SW480 (cell line): ENCODE measurements around the gene BMPER.
A peak's percentile ranks its signal among the peaks of the same experiment; 100 is the strongest.

Experiments
- DNase-seq: peaks from one replicate; pipeline ENCODE4 v3.0.0-alpha.2; 2016; ENCODE audit warnings: low spot score

Gene BMPER

GRCh38 chr7:33970536-33970935 lies 65.2 kb downstream of the BMPER start:
- no peak for DNase-seq

GRCh38 chr7:33971106-33971505 lies 65.8 kb downstream of the BMPER start:
- no peak for DNase-seq

- no peak for DNase-seq
Observed at GRCh38 chr7:33973231-33974015, 68.1 kb downstream of the BMPER start.

GRCh38 chr7:33979300-33979806 lies 74.0 kb downstream of the BMPER start:
- no peak for DNase-seq

GRCh38 chr7:33979807-33980355 lies 74.5 kb downstream of the BMPER start:
- DNase-seq = peak; percentile 33

- DNase-seq = no peak
Observed at GRCh38 chr7:33981226-33981625, 75.9 kb downstream of the BMPER start.

- DNase-seq = no peak
Observed at GRCh38 chr7:33981671-33982424, 76.5 kb downstream of the BMPER start.

GRCh38 chr7:33982425-33982786 lies 77.1 kb downstream of the BMPER start:
- DNase-seq = peak; percentile 44

- DNase-seq = no peak
Observed at GRCh38 chr7:33986451-33986850, 81.1 kb downstream of the BMPER start.

- peak; percentile 96 for DNase-seq
Observed at GRCh38 chr7:33986951-33987947, 81.9 kb downstream of the BMPER start.

GRCh38 chr7:33996899-33997298 lies 91.6 kb downstream of the BMPER start:
- peak; percentile 17 for DNase-seq

- no peak for DNase-seq
Observed at GRCh38 chr7:33998476-33998875, 93.1 kb downstream of the BMPER start.

GRCh38 chr7:34011017-34011695 lies 105.8 kb downstream of the BMPER start:
- no peak for DNase-seq

GRCh38 chr7:34011696-34012095 lies 106.4 kb downstream of the BMPER start:
- no peak for DNase-seq

- DNase-seq = no peak
Observed at GRCh38 chr7:34013421-34013820, 108.1 kb downstream of the BMPER start.

- no peak for DNase-seq
Observed at GRCh38 chr7:34015651-34016050, 110.3 kb downstream of the BMPER start.

- DNase-seq = no peak
Observed at GRCh38 chr7:34016876-34017275, 111.5 kb downstream of the BMPER start.

GRCh38 chr7:34019301-34019790 lies 114.0 kb downstream of the BMPER start:
- no peak for DNase-seq

GRCh38 chr7:34022626-34023025 lies 117.3 kb downstream of the BMPER start:
- no peak for DNase-seq

- DNase-seq = no peak
Observed at GRCh38 chr7:34025600-34025999, 120.3 kb downstream of the BMPER start.
